NCI-H1105 (cell line): Measurements from ENCODE around the gene LRP1B.

Source experiments
- DNase-seq: peaks from one replicate; lab custom pipeline; 2025; lab: John Stamatoyannopoulos, UW

The LRP1B gene

DNA sequence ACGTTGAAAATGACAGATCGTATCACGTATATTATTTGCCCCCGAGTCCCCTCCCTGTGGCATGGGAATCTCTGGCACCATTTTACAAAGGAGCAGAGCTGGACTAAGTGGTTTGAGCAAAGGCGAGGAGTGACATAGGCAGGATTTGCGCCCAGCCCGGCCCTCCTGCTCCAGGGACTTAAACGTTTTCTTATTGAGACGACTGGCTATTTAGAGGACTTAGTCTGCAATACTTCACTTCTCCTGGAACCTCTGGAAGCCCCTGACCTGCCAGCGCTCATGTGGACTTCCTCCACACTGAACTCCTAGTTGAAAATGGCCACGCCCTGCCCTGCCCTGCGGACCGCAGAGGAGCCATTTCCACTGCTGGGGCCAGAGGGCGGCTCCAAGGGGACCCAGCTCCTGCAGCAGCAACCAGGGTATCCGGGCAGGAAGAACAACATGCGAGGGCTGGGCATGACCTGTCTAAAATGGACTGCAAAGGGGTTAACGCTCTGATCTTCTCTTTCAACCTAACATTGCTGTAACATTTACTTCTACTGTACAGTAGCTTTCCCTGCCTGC lies 690.7 kb downstream of the LRP1B start:
- no peak for DNase-seq

- DNase-seq, result no peak
Measured at GRCh38 chr2:141439524-141439923, 691.3 kb downstream of the LRP1B start.

DNA sequence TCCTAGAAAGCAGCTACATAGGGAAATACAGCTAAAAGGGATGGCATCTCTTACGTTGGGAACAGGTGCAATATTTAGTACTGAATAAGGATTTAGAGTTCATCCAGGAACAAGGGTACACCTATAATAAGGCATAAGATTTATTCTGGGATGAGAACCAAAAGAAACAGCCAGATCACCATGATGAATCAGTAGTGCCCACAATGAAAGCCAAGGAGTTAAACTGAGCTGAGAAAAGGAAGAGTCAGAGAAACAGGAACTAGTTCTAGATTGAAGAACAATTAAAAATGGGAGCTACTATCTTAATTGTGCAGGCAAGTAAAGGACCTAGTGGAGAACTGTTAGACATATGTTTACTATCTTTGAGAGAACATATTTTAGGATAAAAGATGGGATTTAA lies 692.3 kb downstream of the LRP1B start:
- DNase-seq, result no peak

DNA sequence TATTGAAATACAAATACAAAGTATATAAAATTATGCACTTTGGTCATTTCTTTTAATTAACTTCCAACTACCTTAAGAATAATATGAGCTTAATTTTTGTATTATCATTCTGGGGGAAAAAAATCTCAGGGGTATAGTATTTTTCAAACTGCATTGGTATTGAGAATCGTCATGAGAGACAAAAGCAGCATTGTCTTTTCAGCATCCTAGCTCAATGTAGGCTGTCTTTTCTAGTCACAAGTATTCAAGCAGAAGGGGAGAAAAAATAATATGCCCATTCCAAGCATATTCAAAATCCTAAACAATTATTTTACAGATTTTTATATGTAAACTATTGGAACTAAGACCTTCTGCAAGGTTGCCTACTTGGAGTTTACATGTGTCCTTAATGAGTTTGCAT lies 693.3 kb downstream of the LRP1B start:
- no peak for DNase-seq

DNA sequence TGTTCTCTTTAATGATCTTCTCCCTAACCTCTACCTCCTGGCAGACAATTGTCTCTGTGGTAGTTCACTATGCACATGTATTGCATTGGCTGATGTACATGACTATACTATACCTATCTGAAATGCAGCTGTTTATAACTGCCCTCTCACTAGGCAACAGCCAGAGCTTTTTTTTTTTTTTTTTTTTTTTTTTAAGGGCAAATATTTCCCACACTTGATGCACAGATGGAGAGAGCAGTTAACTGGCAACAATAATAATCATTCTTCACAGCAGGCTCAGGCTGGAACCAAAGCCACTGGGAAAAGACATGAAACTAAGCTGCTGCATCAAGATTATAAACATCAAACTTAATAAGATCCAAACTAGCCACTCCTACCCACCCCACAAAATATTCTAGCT lies 707.7 kb downstream of the LRP1B start:
- DNase-seq, result peak; percentile 33

DNA sequence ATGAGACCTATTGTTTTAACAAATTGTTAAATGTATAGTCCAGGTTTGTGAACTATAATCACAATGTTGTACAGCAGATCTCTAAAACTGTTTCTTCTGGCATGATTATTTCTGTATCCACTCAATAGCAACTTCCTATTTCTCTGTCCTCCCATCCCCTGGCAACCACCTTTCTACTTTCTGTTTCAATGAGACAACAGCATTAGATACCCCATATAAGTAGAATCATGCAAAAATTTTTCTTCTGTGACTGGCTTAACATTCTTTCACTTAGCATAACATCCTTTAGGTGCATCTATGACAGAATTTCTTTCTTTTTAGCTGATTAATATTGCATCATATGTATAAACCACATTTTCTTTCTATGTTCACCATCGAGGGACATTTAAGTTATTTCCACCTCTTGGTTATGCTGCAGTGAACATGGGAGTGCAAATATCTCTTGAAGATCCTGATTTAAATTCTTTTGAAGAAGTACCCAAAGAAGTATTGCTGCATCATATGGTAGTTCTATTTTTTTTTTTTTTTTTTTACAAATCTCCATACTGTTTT lies 713.5 kb downstream of the LRP1B start:
- DNase-seq, result no peak

DNA sequence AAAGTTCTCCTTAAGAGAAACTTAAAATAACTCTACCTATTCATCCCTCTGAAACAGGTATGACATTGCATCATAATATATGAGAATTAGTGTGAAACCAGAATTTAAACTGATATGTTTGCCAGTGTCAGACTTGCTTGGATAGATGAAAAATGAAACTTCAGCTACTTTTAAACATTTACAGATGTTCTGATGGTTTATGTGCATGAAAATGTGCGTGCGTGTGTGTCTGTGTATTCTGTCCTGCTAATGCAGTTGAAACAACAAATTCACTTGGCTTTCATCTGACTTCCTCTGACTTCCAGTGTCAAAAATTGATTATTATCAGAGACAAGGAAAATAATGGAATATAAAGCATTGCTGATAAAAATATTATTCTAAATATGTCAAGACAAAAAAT lies 719.4 kb downstream of the LRP1B start:
- DNase-seq, result no peak

DNA sequence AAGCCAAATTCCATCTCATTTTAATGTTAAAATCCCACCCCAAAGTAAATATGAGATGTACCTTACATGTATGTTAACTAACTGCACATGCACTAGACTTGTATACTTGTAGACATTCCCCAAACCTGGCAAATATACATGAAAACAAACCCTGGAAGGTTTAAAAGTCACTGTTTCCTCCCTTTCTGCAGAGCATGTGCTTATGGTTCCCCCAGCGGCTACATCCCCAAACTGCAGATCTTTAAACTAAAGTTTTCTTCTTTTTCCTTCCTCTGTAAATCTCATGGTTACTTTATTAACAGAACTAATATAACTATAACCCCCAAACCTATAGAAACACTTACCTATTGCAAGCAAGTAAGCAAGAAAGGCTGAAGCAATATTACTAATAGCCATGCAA lies 731.5 kb downstream of the LRP1B start:
- no peak for DNase-seq

- DNase-seq, result no peak
Measured at GRCh38 chr2:141393214-141393545, 737.6 kb downstream of the LRP1B start.

GRCh38 chr2:141392517-141393213 lies 738.2 kb downstream of the LRP1B start:
- no peak for DNase-seq

- no peak for DNase-seq
Measured at GRCh38 chr2:141386168-141386567, 744.6 kb downstream of the LRP1B start.

- no peak for DNase-seq
Measured at GRCh38 chr2:141384676-141385075, 746.1 kb downstream of the LRP1B start.

DNA sequence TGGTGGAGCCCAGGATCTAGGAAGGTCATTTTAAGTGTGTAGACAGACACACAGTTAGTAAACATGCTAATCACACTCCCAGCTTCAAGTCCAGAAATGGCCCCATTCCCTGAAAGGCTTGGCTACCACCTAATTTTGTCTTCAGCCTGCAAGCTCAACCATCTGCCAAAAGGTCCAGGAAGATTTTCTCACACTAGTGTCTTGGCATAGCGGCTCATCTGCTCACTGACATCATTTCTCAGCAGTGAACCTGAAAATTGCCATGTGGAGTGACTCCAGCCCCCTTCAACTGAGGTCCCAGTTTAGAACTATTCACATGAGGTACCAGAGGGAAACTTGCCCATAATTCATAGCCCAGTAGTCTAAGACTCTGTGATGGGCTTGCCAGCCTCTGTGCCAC lies 748.9 kb downstream of the LRP1B start:
- no peak for DNase-seq

DNA sequence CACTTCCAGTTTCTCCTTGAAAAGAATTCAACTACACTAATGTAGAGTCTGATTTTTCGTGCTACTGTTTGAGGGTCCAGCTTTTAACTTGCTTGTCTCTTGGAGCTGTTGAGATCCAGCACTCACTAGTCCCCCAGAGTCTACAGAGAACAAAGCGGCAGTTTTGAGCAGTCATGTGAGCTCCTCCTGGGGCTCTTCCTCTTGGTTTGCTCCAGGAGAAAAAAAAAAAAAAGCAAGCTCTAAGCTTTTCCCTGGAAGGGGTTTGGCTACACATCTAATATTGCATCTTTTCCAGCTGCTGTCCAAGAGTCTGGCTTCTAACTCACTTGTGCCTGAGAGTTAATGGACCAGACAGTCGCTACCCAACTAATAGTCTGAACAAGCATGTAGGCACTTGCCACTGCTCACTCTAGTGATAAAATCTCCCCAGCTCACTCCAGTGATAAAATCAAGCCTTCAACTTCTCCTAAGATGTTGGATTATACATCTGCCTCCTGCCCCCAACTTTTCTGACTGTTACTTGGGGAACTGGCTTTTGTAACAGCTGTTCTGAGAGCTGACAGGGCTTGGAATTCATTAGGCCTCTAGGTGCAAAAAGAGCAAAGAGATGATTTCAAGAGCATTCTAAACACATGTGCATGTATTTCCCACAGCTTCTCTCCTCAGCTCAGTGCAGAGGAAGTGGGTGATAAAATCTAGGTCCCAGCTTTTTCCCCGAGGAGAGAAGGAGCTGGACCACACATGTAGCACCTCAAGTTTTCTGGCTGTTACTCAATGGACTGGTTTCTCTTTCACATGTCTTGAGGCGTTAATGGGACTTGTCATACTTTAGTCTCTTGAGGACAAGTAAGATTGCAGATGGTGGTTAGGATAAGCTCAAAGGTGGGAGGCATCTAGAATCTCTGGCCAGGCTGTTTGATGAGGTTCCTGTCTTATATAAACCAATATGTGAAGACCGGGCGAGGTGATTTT lies 750.5 kb downstream of the LRP1B start:
- no peak for DNase-seq

DNA sequence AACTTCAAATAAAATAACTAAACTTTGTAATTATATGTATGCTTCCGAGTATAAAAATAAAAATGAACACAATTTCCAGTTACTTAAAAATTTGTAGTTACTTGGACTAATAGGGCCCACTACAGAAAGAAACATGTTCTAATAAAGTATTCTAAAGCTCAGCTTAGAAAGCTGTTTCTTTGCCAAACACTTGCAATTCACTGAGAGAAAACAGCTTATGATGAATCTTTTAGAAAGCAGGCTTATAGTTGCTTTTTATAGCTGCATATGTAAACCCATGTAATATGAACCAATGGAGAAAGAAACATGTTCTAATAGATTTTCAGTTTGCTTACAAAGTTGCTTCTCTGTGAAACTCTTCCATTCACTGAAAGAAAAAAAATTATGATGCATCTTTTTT lies 766.0 kb downstream of the LRP1B start:
- no peak for DNase-seq

GRCh38 chr2:141362311-141362710 lies 768.5 kb downstream of the LRP1B start:
- DNase-seq, result no peak

GRCh38 chr2:141348481-141348880 lies 782.3 kb downstream of the LRP1B start:
- no peak for DNase-seq

- DNase-seq, result no peak
Measured at GRCh38 chr2:141341444-141341843, 789.4 kb downstream of the LRP1B start.

DNA sequence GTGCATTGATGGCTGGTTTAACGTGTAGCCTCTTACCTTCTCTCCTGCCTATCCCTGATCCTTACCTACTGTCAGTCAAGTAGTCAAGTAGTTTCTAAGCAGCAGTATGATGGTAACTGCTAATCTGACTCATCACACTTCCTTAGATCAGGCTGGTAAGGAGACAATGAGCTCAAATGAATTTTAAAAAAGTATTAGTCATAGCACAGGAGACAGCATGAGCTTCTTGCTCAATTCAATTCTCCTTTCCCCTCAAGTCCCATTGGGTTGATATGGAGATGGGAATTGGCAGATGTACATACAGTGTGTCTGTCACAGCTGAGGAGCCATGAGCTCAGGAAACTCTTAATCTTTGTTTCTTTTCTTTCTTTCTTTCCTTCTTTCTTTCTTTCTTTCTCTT lies 799.7 kb downstream of the LRP1B start:
- DNase-seq, result no peak

DNA sequence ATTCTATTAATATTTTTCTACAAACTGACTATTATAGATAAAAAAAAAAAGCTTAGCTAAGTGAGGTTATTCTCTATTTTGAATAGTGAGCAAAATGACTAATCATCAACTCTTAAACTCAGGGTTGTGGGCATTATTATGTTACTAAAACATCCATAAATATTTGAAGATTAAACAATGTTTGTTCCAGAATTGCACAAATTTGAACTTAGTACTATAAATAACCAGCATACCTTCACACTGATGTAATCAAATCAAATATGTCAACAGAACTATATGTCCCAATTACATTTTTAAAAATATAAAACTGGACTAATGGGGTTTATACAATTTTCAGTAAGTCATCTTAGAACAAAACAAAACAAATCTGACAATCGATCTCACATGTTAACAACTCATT lies 800.9 kb downstream of the LRP1B start:
- no peak for DNase-seq

- DNase-seq, result no peak
Measured at GRCh38 chr2:141323571-141323970, 807.2 kb downstream of the LRP1B start.

DNA sequence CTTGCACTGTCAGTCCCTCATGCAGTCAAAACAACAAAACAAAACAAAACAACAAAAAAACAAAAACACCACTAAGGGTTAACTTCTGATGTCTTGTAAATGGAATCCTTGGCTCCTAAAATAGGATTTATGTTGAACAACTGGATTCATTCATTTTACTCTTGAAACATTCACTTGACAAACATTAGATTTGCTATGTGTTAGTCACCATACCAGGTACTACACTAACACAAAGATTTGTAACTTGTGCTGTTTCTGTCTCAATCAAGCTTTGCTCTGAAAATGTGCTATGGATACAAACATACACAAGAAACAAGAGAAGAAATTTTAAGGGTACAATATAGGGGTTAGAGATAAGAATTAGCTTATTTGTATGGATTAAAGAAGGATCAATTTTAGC lies 812.8 kb downstream of the LRP1B start:
- DNase-seq, result no peak

DNA sequence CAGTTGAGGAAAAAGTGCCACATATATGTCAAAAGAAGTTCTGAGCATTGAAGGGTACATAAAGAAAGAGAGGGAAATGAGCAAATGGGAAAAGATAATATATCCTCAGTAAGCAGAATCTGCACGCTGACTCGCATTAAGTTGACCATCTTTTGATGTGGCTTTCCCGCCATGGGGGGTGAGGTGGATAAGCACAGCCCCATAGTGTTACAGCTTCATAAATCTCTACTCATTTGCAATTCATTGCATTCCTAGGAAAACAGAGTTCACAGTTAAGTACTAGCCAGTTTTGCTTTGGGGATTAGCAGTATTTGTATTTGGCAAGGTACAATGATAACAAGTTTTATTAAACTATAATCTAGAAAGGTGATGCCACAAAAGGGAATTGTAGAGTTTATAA lies 814.2 kb downstream of the LRP1B start:
- DNase-seq, result no peak
